Mesothelial cell of epicardium (in vitro differentiated cells): ENCODE data around the gene TTBK2. TPM values are rescaled to one million over a fixed set of nuclear protein-coding genes. Genes with fewer than 3 reads are reported as not detected.

Experiments used
- DNase-seq, 2 experiments: peaks; one replicate each; pipeline ENCODE4 v3.0.0; 2021; ENCODE audit warnings: low spot score in 2 of 2; ENCODE audit not compliant: unreplicated experiment in 2 of 2
- H3K27ac Mint-ChIP-seq: 2 replicates; pipeline ENCODE4 v1.8.0; 2021; ENCODE audit warnings: mixed read lengths
- H3K27me3 Mint-ChIP-seq: 2 replicates; pipeline ENCODE4 v1.8.0; 2021; ENCODE audit warnings: low read depth, mixed read lengths
- H3K36me3 Mint-ChIP-seq: 2 replicates; pipeline ENCODE4 v1.8.0; 2021; ENCODE audit warnings: mixed read lengths
- H3K4me1 Mint-ChIP-seq: 2 replicates; pipeline ENCODE4 v1.8.0; 2021; ENCODE audit warnings: mixed read lengths
- H3K4me3 Mint-ChIP-seq: 2 replicates; pipeline ENCODE4 v1.8.0; 2021; ENCODE audit warnings: mild to moderate bottlenecking, moderate library complexity, mixed read lengths
- H3K9me3 Mint-ChIP-seq: 2 replicates; pipeline ENCODE4 v1.8.0; 2021; ENCODE audit warnings: mixed read lengths
- total RNA-seq: library from RNA; stranded (reverse); gene quantifications from 3 replicates; pipeline ENCODE4 v1.2.1, GENCODE V29; 2021
- TF ChIP-seq, protein P1 (sequence below): fragments of 200-600 bp; sonication (generic); IDR thresholded peaks from one replicate; pipeline ENCODE4 v1.5.0; 2021; ENCODE audit warnings: antibody characterized with exemption; ENCODE audit not compliant: unreplicated experiment

TTBK2 gene
- total RNA-seq, 1 donor from 2014 or later = 21.1 TPM

DNA sequence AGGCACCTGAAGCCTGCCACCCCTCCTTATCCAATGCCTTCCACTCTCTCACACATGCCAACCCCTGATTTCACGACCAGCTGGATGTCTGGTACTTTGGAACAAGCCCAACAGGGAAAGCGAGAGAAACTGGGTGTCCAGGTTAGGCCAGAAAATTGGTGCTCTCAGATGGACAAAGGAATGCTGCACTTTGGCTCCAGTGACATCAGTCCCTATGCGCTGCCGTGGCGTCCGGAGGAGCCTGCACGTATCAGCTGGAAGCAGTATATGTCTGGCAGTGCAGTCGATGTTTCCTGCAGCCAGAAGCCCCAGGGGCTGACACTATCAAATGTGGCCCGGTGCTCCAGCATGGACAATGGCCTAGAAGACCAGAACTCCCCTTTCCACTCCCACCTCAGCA lies 228.8 kb downstream of the TTBK2 start:
- H3K27ac Mint-ChIP-seq = no peak overlapping the region
- peaks cover 2% of the 10 kb centered on the region for H3K27me3 Mint-ChIP-seq

DNA sequence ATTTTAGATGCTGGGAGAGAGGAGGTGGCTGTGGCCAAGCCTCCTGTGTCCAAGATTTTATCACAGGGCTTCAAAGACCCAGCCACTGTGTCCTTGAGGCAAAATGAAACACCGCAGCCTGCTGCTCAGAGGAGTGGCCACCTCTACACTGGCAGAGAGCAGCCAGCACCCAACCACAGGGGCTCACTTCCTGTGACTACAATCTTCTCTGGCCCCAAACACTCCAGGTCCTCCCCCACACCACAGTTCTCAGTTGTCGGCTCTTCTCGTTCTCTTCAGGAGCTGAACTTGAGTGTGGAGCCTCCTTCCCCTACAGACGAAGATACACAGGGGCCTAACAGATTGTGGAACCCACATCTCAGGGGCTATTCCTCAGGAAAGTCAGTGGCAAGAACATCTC lies 229.3 kb downstream of the TTBK2 start:
- H3K27ac Mint-ChIP-seq = no peak overlapping the region
- H3K4me1 Mint-ChIP-seq = no peaks in the 10 kb centered on the region
- no peaks in the 10 kb centered on the region for H3K9me3 Mint-ChIP-seq
- peaks cover 2% of the 10 kb centered on the region for H3K27me3 Mint-ChIP-seq
- TF ChIP-seq, protein P1, sequence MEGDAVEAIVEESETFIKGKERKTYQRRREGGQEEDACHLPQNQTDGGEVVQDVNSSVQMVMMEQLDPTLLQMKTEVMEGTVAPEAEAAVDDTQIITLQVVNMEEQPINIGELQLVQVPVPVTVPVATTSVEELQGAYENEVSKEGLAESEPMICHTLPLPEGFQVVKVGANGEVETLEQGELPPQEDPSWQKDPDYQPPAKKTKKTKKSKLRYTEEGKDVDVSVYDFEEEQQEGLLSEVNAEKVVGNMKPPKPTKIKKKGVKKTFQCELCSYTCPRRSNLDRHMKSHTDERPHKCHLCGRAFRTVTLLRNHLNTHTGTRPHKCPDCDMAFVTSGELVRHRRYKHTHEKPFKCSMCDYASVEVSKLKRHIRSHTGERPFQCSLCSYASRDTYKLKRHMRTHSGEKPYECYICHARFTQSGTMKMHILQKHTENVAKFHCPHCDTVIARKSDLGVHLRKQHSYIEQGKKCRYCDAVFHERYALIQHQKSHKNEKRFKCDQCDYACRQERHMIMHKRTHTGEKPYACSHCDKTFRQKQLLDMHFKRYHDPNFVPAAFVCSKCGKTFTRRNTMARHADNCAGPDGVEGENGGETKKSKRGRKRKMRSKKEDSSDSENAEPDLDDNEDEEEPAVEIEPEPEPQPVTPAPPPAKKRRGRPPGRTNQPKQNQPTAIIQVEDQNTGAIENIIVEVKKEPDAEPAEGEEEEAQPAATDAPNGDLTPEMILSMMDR = no peak
- H3K36me3 Mint-ChIP-seq = peaks cover 2% of the 10 kb centered on the region
- no peak overlapping the region for H3K4me3 Mint-ChIP-seq
- DNase-seq = no peak

More for the DNA sequence above, 228.8 kb downstream of the TTBK2 start:
- H3K4me1 Mint-ChIP-seq = no peaks in the 10 kb centered on the region
- no peaks in the 10 kb centered on the region for H3K9me3 Mint-ChIP-seq
- no peaks in the 10 kb centered on the region for H3K36me3 Mint-ChIP-seq
- TF ChIP-seq, protein P1 = no peak
- DNase-seq = no peak
- H3K4me3 Mint-ChIP-seq = no peak overlapping the region

Other genes with a start within 250 kb of the TTBK2 start
- gene CDAN1, start 183.7 kb downstream of the TTBK2 start, total RNA-seq = 32.8 to 39.6 TPM (median 36.8 TPM) in 3 replicates
- gene UBR1, start 185.3 kb upstream of the TTBK2 start, total RNA-seq = 29.9 to 36.4 TPM (median 33.4 TPM) in 3 replicates
- 12.4 to 13.4 TPM (median 12.9 TPM) in 3 replicates for gene TMEM62, start 212.8 kb upstream of the TTBK2 start, total RNA-seq